OCI-LY3 (cell line): ENCODE results near the gene STUB1.

ENCODE experiments used
- H2AFZ ChIP-seq: fragments of 200-600, 300-600 bp; shearing (Covaris generic); 2 replicates; pipeline ENCODE4 v1.6.0; 2014; ENCODE audit warnings: antibody characterized with exemption, low read depth, low read length
- H3K27ac ChIP-seq: fragments of 200-600, 300-600 bp; sonication (generic); 2 replicates; pipeline ENCODE4 v1.5.1; 2014; ENCODE audit warnings: mild to moderate bottlenecking, low read length, moderate library complexity, mixed read lengths
- H3K27me3 ChIP-seq: fragments of 200-600, 300-600 bp; sonication (generic); 2 replicates; pipeline ENCODE4 v1.6.1; 2014; ENCODE audit warnings: low read depth, low read length, mixed read lengths
- H3K36me3 ChIP-seq: fragments of 200-600, 300-600 bp; sonication (generic); replicated peaks from 2 replicates; pipeline ENCODE3; 2014; ENCODE audit warnings: low read depth, low read length, mixed read lengths
- H3K4me1 ChIP-seq: fragments of 300-600, 200-600 bp; sonication (generic); 2 replicates; pipeline ENCODE4 v1.6.1; 2014; ENCODE audit warnings: low read length, mixed read lengths
- H3K4me2 ChIP-seq: fragments of 200-600, 300-600 bp; sonication (generic); 2 replicates; pipeline ENCODE4 v1.6.1; 2014; ENCODE audit warnings: low read length, mixed read lengths
- H3K4me3 ChIP-seq: fragments of 300-600, 200-600 bp; sonication (generic); 2 replicates; pipeline ENCODE4 v1.5.1; 2014; ENCODE audit warnings: antibody characterized with exemption, mild to moderate bottlenecking, low read length, moderate library complexity
- H3K79me2 ChIP-seq: fragments of 300-600, 200-600 bp; shearing (Covaris generic); 2 replicates; pipeline ENCODE4 v1.6.1; 2014; ENCODE audit warnings: mild to moderate bottlenecking, low read length, mixed read lengths
- H3K9ac ChIP-seq: fragments of 300-600, 200-600 bp; shearing (Covaris generic); 2 replicates; pipeline ENCODE4 v1.6.0; 2014; ENCODE audit warnings: mild to moderate bottlenecking, low read length, moderate library complexity
- H3K9me3 ChIP-seq: fragments of 200-600, 300-600 bp; shearing (Covaris generic); 2 replicates; pipeline ENCODE4 v1.6.1; 2014; ENCODE audit warnings: low read length, mixed read lengths; ENCODE audit not compliant: insufficient read depth
- H4K20me1 ChIP-seq: fragments of 200-600, 300-600 bp; sonication (generic); 2 replicates; pipeline ENCODE4 v1.6.1; 2016; ENCODE audit warnings: low read length, mixed read lengths; ENCODE audit not compliant: insufficient read depth
- CTCF ChIP-seq: fragments of 200-600, 300-600 bp; sonication (generic); IDR thresholded peaks from 2 replicates; pipeline ENCODE4 v1.5.1; 2014; ENCODE audit warnings: antibody characterized with exemption, low read length, low read depth
- EZH2phosphoT487 ChIP-seq: fragments of 200-600 bp; shearing (Covaris generic); IDR thresholded peaks from 2 replicates; pipeline ENCODE4 v1.6.1; 2018; ENCODE audit warnings: antibody characterized with exemption, mixed run types, low read depth

STUB1 gene

GRCh38 chr16:700684-701584, 20.7 kb downstream of the STUB1 start:
- Histone ChIP-seq H3K9ac (no peak overlapping the region), H2AFZ (no peak overlapping the region), H3K79me2 (no peaks in the 10 kb centered on the region), H3K27me3 (no peaks in the 10 kb centered on the region), H4K20me1 (no peaks in the 10 kb centered on the region), H3K4me1 (no peaks in the 10 kb centered on the region), H3K27ac (no peak overlapping the region), H3K9me3 (no peaks in the 10 kb centered on the region), H3K36me3 (no peaks in the 10 kb centered on the region), H3K4me2 (no peak overlapping the region), H3K4me3 (no peak overlapping the region)
- no peak for TF ChIP-seq CTCF
- TF ChIP-seq EZH2phosphoT487 = no peak

GRCh38 chr16:702341-702740, 22.1 kb downstream of the STUB1 start:
- H4K20me1 ChIP-seq = no peaks in the 10 kb centered on the region
- H3K4me2 ChIP-seq = no peak overlapping the region
- no peaks in the 10 kb centered on the region for H3K27me3 ChIP-seq
- H3K79me2 ChIP-seq = no peaks in the 10 kb centered on the region
- no peak overlapping the region for H2AFZ ChIP-seq
- H3K9me3 ChIP-seq = no peaks in the 10 kb centered on the region
- no peak overlapping the region for H3K9ac ChIP-seq
- H3K4me1 ChIP-seq = no peaks in the 10 kb centered on the region
- H3K4me3 ChIP-seq = no peak overlapping the region
- TF ChIP-seq EZH2phosphoT487 = no peak
- no peak overlapping the region for H3K27ac ChIP-seq
- H3K36me3 ChIP-seq = no peaks in the 10 kb centered on the region

GRCh38 chr16:703406-703805, 23.2 kb downstream of the STUB1 start:
- Histone ChIP-seq H3K4me1 (no peaks in the 10 kb centered on the region), H3K27me3 (no peaks in the 10 kb centered on the region), H3K27ac (no peak overlapping the region), H3K4me2 (no peak overlapping the region), H3K9me3 (no peaks in the 10 kb centered on the region), H3K36me3 (no peaks in the 10 kb centered on the region), H2AFZ (no peak overlapping the region), H3K4me3 (no peak overlapping the region), H3K9ac (no peak overlapping the region), H3K79me2 (no peaks in the 10 kb centered on the region), H4K20me1 (no peaks in the 10 kb centered on the region)
- TF ChIP-seq CTCF (no peak), EZH2phosphoT487 (no peak)

- no peaks in the 10 kb centered on the region for H3K36me3 ChIP-seq
- H3K9me3 ChIP-seq = no peaks in the 10 kb centered on the region
- H3K79me2 ChIP-seq = no peaks in the 10 kb centered on the region
- H3K4me1 ChIP-seq = no peaks in the 10 kb centered on the region
- H4K20me1 ChIP-seq = no peaks in the 10 kb centered on the region
- H3K4me2 ChIP-seq = no peak overlapping the region
- H2AFZ ChIP-seq = no peak overlapping the region
- no peaks in the 10 kb centered on the region for H3K27me3 ChIP-seq
- H3K27ac ChIP-seq = no peak overlapping the region
- no peak for TF ChIP-seq EZH2phosphoT487
- no peak for TF ChIP-seq CTCF
- H3K9ac ChIP-seq = no peak overlapping the region
- H3K4me3 ChIP-seq = no peak overlapping the region
Measured at GRCh38 chr16:704047-704446, 23.8 kb downstream of the STUB1 start.
